Measurements from ENCODE around the gene ACO2. TPM values are rescaled to one million over a fixed set of nuclear protein-coding genes. Genes with fewer than 3 reads are reported as not detected.
"Not testable (repeated sequence)": the region's sequence is repeated elsewhere in the genome, so short reads cannot be mapped to it uniquely, and the experiment has no call there.

Gene ACO2
- total RNA-seq, 1 donor from 2014 or later, result 122 TPM

DNA sequence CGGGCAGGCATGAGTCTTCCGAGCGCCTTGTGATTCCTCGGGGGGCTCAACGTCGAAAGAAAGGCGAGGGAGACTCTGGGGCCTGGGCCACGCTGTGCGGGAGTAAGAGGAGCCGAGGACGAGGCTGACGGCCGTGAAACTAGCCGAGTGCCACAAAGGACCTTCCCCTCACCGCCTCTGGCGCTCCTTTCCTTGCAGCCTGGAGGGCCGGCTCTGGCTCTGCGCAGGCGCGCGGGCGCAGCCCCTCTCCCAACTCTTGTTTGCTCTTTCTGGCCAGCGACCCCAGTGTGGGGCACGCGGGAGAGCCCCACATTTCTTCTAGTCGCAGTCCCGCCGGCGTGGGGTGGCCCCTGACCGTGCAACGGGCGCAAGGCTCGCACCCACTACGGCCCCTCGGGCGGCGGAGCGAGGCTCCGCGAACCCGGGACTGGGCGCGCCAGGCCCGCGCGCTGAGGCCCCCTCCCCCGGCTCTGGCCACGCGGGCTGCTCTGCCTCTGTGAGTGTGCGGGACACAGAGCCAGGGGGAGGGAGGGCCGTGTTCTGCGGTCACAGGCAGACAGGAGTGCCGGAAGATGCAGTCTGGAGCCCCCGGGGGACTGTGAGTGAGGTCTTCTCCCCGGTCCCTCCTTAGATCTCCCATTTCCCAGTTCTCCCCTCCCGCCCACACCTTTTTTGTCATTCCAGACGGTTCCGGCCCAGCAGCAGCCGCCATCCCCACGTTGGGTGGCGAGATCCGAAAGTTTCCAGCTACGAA, 21.3 kb upstream of the ACO2 start:
- peak; percentile 74 for DNase-seq (ENCODE audit: low read depth)

GRCh38 chr22:41448189-41448808, 20.6 kb upstream of the ACO2 start:
- peak; percentile 100 for DNase-seq (ENCODE audit: low read depth)

DNA sequence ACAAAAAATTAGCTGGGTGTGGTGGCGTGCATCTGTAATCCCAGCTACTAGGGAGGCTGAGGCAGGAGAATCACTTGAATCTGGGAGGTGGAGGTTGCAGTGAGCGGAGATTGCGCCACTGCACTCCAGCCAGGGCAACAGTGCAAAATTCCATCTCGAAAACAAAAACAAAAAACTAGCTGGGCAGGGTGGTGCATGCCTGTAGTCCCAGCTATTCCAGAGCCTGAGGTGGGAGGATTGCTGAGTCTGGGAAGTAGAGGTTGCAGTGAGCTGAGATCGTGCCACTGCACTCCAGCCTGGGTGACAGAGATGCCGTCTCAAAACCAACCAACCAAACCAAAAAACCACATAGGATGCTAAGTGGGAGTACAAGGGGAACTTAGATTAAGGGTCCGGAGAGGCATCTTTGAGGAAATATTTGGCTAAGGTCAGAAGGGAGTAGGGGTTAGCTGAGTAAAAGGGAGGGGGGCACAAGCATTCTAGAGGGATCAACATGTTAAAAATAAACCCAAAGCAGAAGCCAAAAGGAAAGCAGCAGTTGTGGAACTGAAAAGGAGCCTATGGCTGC, 10.7 kb upstream of the ACO2 start:
- DNase-seq (ENCODE audit: low read depth), result no peak

GRCh38 chr22:41459431-41459830, 9.5 kb upstream of the ACO2 start:
- no peak for DNase-seq (ENCODE audit: low read depth)

- not testable (repeated sequence) for DNase-seq (ENCODE audit: low read depth)
Measured at GRCh38 chr22:41460071-41460470, 8.8 kb upstream of the ACO2 start.

DNA sequence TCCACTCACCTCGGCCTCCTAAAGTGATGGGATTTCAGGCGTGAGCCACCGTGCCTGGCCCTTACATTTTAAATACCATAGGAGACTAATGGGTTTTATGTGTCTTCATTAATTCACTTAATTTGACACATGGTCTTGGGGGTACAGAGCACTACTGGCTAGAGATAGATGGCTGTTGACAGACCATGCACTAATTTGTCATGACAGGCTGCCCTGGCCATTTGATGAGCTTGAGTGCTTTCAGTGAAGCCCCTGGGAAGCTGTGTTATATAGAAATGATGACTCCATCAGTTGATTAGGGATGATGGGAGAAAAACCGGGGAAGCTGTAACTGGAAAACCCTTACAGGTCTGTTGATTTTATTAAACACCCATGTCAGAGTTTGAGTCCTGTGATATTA, 7.0 kb upstream of the ACO2 start:
- no peak for DNase-seq (ENCODE audit: low read depth)

DNA sequence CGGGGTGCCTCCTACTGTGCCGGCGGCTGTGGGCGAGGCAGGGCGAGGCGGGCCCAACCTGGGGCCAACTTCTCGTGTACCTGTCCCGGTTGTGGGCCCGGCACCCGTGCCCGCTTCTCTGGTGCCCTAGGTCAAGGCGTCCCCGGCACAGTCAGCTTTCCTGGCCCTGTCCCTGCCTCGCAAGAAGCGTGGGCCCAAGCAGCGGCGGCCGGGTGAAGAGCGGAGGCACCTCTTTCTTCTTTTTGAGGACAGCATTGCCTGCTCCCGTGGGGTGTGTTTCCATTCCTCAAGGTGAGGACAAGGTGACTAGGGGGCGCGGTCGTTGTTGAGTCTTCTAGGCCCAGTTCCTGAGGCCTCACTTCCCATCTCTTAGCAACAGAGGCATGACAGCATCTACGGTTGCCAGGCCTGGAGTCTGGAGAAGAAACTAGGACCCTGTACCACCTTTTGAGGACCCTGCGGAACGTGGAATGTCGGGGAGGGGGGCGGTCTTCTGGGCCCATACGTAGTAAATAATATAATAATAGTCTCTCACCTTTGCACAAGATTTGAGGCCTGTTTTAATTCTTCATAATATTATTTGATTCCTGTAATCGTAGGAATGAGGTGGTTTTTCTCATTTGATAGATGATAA, 418 bp downstream of the ACO2 start:
- DNase-seq (ENCODE audit: low read depth), result no peak

DNA sequence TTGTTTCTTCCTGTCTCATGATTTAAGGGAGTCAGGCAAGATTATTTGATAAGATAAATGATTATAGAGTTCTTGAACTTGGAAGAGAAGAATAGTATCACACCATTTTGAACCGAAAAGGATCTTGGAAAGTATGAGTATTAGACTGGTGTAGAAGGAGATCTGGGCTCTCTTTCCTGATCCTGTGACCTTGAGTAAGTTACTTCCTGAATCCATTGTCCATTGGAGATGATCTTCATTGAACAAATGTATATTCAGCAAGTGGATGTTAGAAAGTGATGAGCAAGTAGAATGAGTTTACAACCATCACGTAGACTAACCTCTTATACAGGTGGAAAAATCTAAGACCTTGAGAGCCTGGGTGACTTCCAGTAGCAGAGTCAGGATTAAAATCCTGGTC, 2.0 kb downstream of the ACO2 start:
- no peak for DNase-seq (ENCODE audit: low read depth)

DNA sequence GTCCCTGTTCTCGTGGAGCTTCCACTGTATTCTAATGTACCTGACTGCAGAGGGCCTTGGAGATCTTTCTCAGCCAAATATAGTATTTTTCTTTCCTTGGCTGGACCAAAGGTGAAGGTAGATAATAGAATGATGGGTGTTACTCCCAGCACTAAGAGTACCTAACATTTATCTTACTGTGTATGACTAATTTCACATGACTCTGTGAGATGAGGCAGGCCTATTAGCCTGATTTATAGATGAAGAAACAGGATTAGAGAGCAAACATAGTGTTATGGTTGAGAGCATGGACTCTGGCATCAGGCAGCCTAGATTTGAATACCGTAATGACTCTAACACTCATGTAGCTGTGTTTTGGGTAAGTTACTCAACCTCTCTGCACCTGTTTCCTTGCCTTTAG, 2.7 kb downstream of the ACO2 start:
- DNase-seq (ENCODE audit: low read depth), result no peak

GRCh38 chr22:41474872-41475451, 6.0 kb downstream of the ACO2 start:
- no peak for DNase-seq (ENCODE audit: low read depth)

GRCh38 chr22:41478473-41478872, 9.6 kb downstream of the ACO2 start:
- no peak for DNase-seq (ENCODE audit: low read depth)

DNA sequence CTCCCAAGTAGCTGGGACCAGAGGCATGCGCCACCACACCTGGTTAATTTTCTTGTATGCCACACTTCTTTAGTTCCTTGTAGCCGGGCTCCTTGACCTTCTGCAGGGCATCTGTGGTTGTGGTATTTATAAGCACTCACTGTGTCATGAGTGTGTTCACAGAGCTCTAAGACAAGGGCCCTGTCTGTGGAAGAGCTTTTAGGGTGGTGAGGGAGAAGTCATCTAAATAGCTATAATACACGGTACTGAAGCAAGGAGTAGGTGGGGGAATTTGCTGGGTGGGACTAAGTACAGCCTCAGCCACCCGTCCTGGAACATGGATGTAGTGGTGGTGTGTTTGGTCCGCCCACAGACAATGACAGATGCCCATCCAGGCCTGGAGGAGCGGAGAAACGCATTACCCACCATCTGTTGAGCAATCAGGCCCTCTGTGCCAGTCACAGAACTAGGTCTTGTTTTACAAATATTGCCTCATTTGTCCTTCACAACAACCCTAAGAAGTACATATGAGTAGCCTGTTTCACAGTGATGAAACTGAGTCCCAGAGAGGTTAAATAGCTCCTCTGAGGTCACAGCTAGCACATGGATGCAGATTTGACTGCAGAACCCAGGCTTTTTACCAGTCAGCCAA, 10.1 kb downstream of the ACO2 start:
- peak; percentile 45 for DNase-seq (ENCODE audit: low read depth)

GRCh38 chr22:41479671-41480396, 10.9 kb downstream of the ACO2 start:
- no peak for DNase-seq (ENCODE audit: low read depth)

GRCh38 chr22:41480397-41480735, 11.4 kb downstream of the ACO2 start:
- no peak for DNase-seq (ENCODE audit: low read depth)

GRCh38 chr22:41481131-41481830, 12.4 kb downstream of the ACO2 start:
- peak; percentile 86 for DNase-seq (ENCODE audit: low read depth)

DNA sequence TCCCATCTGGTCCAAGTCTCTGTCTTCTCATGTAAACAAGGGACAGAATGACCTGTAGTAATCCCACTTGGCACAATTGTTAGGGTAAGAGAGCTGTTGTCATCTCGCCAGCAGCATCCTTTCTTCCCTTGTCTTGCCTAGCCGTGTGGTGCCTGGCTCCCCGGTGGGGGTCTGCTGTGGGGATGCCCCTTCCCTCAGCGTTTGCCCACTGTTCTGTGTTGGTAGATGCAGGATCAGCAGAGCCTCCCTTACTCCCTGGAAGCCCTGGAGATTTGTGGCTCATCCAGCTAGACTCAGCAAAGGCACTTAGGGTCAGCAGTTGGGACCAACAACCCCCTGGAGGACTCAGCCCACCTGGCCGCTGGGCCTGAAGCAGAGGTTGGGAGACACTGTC, 13.0 kb downstream of the ACO2 start:
- no peak for DNase-seq (ENCODE audit: low read depth)

- peak; percentile 61 for DNase-seq (ENCODE audit: low read depth)
Measured at GRCh38 chr22:41482319-41482935, 13.5 kb downstream of the ACO2 start.

DNA sequence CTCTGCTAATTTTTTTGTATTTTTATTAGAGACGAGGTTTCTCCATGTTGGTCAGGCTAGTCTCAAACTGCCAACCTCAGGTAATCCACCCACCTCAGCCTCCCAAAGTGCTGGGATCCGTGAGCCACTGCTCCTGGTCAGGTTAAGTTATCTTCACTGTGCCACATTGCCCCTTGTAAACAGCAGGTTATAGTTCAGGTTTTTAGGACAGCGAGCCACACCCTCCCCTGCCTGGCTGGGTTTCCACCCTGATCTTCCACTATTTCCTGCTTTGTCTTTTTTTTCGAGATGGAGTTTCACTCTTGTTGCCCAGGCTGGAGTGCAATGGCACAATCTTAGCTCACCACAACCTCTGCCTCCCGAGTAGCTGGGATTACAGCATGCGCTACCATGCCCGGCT, 16.1 kb downstream of the ACO2 start:
- no peak for DNase-seq (ENCODE audit: low read depth)

DNA sequence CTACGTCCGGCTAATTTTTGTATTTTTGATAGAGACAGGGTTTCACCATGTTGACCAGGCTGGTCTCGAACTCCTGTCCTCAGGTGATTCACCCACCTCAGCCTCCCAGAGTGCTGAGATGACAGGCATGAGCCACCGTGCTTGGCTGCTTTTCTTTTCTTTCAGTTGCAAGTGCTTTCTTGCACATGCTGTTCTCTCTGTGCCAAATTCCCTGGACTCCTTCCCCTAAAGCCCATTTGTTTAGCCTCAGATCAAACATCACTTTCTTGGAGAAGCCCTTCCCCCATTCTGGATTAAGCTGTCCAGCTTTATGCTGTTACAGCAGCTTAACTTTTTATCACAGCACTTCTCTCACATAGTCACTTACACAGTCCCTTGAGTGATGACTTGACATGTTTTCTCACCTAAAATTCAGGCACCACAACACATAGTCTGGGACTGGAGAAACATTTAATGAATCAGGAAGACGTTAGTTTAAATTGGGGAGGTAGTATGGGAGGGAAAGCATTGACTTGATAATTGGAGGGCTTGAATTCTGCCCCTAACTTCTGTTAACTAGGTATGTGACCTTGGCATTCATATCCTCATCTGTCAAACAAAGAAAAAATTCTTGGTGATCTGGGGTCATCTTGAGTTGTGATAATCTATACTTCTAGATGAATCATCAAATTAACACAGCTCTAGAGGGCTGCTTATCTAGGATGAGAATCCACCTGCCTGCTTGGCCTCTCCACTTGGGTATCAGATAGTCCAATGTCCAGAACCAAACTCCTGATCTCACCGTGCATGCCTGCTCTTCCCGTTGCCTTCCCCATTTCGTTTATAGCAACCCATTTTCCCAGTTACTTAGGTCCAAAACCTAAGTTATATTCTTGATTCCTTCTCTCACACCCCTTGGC, 18.4 kb downstream of the ACO2 start:
- DNase-seq (ENCODE audit: low read depth), result no peak

Data from myocyte (in vitro differentiated cells).